Embryonic facial prominence (tissue), 1 donor: ENCODE results near the gene ZDHHC17.
"Not testable (repeated sequence)": the region's sequence is repeated elsewhere in the genome, so short reads cannot be mapped to it uniquely, and the experiment has no call there.

Source experiments
- DNase-seq: peaks from one replicate; pipeline ENCODE4 v3.0.0-alpha.2; 2016; ENCODE audit errors: extremely low spot score

Gene ZDHHC17, protein sequence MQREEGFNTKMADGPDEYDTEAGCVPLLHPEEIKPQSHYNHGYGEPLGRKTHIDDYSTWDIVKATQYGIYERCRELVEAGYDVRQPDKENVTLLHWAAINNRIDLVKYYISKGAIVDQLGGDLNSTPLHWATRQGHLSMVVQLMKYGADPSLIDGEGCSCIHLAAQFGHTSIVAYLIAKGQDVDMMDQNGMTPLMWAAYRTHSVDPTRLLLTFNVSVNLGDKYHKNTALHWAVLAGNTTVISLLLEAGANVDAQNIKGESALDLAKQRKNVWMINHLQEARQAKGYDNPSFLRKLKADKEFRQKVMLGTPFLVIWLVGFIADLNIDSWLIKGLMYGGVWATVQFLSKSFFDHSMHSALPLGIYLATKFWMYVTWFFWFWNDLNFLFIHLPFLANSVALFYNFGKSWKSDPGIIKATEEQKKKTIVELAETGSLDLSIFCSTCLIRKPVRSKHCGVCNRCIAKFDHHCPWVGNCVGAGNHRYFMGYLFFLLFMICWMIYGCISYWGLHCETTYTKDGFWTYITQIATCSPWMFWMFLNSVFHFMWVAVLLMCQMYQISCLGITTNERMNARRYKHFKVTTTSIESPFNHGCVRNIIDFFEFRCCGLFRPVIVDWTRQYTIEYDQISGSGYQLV

DNA sequence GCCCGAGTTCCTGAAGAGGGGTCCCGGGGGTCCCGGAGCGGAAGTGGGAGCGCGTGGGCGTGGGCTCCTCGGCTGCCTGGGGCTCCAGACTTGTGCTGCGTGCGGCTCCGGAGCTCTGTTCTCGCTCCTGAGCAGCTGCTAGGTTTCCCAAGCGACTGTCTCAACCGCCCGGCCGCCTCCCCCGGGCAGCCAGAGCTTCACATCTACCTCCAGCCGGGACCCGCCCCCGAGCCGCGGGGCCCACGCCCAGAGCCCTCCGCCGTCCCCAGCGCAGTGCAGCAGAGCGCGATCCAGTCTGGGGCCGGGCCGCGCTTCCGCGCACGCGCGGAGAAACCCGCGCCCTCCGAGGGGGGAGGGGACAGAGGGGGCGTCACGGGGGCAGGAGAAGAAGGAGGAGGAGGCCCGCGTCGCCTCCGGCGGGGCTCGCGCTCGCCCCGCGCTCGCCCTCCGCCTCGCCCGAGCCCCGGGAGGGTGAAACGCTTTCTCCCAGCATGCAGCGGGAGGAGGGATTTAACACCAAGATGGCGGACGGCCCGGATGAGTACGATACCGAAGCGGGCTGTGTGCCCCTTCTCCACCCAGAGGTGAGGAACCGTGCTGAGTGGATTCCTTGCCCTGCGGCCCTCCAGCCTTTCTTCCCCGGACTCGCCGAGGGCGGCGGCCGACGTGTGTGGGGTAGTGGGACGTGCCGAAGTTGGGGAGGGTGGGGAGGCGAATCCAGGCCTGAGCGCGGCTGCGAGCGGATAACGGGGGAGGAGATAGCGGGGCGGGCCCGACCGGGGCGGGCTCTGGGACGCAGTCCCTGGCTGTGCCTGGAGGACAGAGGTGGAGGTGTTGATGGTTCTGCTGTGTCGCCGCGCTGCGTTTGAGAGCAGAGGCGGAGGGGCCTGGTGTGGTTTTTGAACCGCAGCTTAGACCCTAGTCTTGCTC, at the start of gene ZDHHC17:
TSS of gene ZDHHC17 (plus strand) at position 370 of the 930 bp plus-strand sequence. CDS start at position 492, 122 bp downstream.
- peak; percentile 90 for DNase-seq

DNA sequence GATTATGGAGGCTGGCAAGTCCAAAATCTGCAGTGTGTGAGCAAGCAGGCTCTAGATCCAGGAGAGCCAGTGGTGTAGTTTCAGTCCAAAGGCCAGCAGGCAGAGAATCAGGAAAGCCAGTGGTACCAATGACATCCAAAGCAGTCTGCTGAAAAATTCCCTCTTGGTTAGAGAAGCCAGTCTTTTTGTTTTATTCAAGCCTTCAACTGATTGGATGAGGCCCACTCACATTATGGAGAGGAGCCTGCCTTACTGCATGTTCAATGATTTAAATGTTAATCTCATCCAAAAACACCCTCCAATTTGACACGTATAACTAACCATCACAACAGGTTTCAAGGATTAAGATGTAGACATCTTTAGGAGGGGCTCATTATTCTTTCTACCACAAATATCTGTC, 49.5 kb upstream of the ZDHHC17 start:
- DNase-seq, result no peak

DNA sequence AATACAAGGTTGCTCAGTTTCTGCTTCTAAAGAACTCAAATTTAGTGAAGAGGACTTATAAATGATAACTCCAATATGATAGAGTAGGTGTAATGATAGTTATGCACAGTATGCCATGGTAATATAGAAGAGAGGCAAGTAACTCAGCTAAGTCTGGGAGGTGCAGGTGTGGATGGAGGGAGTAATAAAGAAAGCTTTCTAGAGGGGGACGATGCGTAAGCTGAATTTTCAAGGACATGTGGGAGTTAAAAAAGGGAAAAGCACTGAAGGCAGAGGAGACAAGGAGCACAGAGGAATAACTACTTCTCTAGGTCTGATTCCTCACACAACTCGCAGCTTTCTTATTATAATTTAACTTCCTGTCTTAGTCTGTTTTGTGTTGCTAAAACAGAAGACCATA, 49.1 kb upstream of the ZDHHC17 start:
- no peak for DNase-seq

DNA sequence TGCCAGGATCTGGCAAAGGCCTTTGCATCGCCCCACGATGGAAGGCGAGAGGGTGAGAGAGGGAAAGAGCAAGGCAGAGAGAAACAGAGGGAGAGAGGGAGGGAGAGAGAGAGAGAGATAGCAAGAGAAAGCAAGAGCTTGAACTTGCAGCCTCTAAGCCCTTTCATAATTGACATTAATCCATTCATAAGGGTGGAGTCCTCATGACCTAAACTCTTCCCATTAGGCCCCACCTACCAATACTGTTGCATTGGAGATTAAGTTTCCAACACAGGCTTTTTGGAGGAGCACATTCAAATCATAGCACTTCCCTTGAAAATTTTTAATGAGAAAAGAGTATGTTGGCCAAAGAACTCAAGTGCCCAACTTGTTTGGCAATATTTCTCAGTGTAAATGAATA, 48.6 kb upstream of the ZDHHC17 start:
- no peak for DNase-seq

DNA sequence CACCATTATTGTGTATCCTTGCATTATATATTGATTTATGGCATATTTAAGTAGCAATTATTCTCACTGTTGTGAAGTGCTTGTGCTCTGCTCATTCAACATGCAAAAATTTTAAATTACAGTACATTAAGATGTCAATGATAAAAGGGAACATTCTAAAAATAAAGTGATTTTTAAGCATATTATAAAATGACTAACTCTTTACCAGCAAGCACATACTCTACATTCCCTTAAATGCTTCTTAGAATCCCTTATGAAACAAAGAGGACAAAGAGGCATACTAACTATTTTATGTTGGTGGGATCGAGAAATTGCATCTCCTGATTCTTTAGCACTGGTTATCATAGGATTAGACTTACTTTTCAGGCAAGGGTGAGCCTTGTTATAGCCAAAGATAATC, 46.6 kb upstream of the ZDHHC17 start:
- no peak for DNase-seq

DNA sequence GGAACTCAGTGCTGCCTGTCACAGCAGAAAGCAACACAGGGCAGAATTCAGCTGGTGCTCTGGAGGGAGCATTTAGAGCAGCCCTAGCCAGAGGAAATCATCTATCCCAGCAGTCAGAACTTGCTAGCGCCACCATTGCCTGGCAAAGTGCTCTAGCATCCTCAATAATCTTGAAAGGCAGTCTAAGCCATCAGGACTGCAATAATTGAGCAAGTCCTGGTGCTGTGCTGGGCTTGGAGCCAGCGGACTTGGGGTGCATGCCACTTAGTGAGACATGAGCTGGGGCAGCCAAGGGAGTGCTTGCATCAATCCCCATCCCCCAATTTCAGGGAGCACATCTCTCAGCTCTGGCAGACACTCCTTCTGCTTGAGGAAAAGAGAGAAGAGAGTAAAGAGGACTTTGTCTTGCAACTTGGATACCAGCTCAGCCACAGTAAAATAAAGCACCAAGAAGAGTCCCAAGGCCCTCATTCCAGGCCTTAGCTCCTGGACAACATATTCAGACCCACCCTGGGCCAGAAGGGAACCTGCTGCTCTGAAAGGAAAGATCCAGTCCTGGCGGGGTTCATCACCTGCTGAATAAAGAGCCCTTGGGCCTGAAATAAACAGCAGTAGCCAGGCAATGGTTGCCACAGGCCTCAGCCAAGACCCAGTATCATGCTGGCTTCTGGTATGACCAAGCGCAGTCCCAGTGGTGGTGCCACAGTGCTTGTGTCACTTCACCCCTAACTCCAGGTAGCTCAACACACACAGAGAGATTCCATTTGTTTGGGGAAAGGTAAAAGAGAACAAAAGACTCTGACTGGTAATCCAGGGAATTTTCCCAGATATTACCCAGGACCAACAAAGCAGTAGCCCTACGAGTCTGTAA, 44.5 kb upstream of the ZDHHC17 start:
- no peak for DNase-seq

DNA sequence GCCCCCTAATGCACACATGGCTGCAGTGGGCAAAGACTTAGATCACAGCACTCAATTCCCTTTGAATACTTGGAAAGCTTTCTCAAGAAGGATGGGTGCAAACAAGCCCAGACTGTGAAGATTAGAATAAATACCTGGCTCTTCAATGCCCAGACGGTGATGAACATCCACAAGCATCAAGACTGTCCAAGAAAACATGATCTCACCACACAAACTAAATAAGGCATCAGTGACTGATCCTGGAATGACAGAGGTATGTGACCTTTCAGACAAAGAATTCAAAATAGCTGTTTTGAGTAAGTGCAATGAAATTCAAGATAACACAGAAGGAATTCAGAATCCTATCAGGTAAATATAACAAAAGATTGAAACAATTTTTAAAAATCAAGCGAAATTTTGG, 43.8 kb upstream of the ZDHHC17 start:
- no peak for DNase-seq

DNA sequence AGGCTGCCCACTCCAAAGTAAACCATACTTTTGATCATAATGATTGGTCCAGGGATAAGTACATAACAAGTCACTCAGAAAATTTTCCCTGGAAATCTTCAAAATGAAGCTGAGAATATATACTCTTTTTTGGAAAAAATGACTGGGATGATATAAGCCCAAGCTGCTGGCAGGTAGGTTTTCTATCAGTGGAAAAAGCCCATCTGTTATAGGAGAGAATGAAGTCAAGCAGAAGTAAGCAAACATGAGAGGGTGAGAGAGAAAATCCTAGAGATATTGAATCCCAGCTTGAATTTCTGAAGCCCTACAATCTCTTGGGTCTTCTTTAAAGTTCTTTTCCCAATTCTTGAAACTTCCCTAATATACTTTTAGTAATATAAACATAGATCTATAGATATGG, 37.3 kb upstream of the ZDHHC17 start:
- DNase-seq, result no peak

DNA sequence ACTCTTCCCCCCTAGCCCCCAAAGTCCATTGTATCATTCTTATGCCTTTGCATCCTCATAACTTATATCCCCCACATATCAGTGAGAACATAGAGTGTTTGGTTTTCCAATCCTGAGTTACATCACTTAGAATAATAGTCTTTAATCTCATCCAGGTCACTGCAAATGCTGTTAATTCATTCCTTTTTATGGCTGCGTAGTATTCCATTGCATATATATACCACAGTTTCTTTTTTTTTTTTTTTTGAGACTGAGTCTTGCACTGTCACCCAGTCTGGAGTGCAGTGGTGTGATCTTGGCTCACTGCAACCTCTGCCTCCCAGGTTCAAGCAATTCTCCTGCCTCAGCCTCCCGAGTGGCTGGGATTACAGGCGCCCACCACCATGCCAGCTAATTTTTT, 31.7 kb upstream of the ZDHHC17 start:
- DNase-seq, result not testable (repeated sequence)

DNA sequence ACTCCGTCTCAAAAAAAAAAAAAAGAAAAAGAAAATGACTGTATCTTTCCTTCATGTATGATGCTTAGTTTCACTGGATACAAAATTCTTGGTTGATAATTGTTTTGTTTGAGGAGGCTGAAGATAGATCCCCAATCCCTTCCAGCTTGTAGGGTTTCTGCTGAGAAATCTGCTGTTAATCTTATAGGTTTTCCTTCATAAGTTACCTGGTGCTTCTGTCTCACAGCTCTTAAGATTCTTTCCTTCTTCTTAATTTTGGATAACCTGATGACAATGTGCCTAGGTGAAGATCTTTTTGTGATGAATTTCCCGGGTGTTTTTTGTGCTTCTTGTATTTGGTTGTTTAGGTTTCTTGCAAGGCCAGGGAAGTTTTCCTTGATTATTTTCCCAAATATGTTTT, 26.2 kb upstream of the ZDHHC17 start:
- DNase-seq, result not testable (repeated sequence)

DNA sequence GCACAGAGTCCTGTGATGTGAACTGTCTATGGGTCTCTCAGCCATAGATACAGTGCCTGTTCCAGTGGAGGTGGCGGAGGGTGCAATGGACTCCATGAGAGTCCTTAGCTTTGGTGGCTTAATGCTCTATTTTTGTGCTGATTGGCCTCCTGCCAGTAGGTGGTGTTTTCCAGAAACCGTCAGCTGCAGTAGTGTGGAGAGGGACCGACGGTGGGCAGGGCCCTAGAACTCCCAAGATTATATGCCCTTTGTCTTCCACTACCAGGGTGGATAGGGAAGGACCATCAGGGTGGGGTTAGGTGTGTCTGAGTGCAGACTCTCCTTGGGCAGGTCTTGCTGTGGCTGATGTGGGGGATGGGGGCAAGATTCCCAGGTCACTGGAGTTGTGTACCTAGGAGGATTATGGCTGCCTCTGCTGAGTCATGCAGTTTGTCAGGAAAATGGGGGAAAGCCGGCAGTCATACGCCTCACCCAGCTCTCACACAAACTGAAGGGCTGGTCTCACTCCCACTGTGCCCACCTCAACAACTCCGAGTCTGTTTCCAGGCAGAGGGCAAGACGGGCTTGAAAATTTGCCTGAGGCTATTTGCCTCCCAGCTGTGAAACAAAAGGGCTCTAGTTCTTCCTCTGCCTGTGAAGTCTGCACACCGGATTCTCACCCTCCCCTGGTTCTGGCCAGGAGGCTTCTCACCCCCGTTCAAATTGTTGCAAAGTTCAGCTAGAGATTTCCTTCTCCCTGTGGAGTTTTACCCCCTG, 24.9 kb upstream of the ZDHHC17 start:
- DNase-seq, result no peak

DNA sequence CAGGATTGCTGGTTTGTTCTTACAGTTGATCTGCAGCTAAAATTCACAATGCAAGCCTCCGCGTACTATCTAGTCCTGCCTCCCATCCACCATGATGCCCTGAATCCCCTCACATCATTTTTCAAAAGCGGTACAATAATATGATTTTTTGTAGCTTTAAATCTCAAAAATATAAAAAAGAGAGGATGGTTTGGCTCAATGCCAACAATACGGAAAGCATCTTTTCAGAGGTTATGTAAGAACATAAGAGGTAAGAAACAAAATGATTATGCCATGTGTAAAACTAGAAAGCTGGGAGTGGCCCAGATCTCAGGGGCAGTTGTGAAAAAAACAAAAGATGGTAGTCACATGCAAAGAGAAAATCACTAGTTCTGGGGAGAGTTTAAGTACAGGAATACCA, 24.0 kb upstream of the ZDHHC17 start:
- no peak for DNase-seq

DNA sequence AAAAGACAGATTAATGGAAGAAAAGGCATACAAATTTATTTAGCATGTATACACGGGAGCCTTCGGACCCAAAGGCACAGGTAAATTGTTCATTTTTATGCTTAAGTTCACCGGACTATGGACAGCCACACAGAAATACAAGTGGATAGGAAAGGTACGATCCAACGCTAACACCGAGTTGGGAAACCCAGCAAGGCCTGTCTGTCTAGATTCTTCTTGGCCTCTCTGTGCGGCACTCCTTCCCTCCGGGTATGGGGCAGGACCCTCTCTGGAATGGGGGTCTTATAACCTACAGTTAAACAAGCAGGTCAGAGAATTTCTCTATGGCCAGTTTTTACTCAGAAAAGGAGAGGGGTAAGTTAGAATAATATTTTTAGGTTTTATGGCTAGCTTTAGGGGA, 23.4 kb upstream of the ZDHHC17 start:
- DNase-seq, result no peak

DNA sequence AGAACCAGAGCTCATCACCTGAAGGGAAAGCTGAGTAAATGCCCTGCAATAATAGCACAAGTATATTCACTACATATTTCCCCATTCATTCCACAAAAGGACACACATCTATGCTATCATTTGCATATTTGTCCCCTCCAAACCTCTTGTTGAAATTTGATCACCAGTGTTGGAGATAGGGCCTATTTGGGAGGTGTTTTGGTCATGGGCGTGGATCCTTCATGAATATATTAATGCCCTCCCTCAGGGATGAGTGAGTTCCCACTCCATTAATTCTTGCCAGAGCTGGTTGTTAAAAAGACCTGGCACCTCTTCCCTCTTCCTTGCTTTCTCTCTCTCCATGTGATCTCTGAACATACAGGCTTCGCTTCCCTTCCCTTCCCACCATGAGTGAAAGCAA, 18.6 kb upstream of the ZDHHC17 start:
- no peak for DNase-seq

DNA sequence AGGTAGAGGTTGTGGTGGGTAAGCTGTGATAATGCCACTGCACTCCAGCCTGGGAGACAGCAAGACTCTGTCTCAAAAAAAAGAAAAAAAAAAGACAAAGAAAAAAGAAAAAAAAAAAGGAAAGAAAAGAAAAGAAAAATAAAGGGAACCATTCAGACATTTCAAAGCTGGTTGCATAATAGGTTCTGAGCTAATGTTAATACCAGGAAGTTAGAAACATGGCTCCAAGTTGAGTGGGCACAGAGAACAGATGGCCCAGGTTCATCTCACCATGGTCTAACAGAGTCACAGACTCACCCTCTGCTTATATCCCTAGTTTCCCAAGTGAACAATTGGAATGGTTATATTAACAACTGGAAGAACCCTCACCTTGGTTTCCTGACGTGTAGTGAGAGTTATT, 17.4 kb upstream of the ZDHHC17 start:
- DNase-seq, result no peak

DNA sequence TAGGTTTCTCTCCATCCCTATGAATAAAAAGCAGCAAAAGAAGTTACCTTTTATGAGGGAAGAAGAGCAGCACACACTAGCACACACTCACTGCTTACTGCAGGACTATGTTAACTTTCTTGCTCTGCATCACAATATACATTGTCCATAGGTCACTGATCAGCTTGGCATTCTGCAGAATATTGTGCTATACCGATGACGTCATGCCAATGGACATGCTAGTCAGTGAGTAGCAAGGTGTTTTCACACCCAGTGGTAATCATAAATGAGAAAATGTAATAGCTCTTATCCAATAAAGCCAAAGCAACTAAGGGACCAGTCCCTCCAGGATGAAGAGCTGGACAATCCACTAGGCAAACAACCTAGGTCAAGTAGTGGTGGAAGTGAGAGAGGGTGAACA, 16.7 kb upstream of the ZDHHC17 start:
- no peak for DNase-seq

DNA sequence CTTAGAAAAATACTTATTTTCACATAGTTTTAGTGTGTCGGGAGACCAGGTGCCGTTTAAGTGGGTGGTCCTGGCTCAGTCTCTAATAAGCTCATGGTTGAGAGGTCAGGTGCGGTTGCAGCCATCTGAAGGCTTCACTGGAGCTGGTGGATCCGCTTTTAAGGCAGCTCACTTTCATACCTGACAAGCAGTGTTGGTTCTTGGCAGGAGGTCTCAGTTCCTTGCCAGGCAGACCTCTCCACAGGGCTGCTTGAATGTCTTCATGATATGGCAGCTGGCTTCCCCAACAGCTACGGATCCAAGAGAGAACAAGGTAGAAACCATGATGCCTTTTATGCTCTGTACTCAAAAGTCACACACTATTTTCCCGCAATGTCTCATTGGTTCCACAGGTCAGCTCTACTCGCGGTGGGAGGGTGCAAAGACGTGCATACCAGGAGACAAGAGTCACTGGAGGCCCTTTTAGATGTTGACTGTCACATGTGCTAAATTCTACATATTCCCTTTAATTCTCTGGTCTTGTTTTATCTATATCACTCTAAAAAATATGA, 8.0 kb upstream of the ZDHHC17 start:
- no peak for DNase-seq

DNA sequence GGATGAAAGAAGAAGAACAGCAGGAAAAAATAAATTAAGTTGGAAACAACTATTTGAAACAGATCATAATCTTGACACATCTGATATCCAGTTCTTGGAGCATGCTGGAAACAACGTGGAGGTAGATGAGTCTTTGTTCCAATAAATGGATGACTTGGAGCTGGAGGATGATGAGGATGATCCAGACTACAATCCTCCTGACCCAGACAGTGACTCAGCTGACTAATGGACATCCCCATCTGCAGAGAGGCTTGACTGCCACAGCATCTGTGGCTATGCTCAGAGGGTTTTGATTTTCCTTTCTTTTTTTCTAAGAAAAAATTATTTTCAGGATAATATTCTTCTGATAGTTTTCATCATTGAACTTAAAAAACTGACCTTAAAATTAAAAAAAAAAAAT, 6.2 kb upstream of the ZDHHC17 start:
- DNase-seq, result no peak

DNA sequence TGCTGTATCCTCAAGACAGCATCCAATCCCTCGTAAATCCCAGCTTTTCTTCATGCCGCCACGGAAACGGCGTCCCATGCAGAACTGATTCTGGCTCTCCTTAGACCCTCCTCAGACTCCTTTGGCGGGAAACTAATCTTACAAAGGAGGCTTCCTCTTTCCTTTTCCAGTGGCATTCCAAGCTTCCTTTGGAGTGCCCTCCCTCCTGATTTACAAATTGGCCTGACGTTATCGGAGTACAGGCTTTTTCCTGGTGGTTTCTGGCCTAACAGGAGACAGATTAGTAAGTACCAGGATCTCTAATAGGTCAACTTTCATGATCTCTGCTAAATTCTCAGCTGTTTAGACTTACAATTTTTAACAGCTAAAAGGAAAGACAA, 1.3 kb upstream of the ZDHHC17 start:
- no peak for DNase-seq

DNA sequence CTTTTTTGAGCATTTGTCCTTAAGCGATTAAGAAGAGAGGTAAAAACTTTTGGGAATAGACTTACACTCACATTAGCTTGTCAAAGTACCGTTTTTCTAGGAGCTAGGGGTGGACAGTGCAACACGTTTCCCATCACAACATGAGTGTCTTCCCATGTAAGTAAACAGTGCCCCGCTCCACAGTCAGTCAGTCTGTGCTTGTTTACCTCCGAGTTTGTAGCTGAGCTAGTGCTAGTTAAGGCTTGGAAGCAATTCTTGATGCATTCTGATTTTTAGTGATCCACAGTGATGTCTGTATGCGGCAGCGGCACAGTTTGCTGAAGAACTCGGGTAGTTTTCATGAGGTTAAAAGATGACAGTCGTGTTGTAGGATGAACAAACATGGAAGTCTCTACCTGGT, 941 bp downstream of the ZDHHC17 start:
- no peak for DNase-seq
